DMS 273 (cell line): Measurements from ENCODE around the gene RNU6-8.

Experiments used
- DNase-seq: peaks from one replicate; lab custom pipeline; 2025; ENCODE audit not compliant: unreplicated experiment; lab: John Stamatoyannopoulos, UW

The RNU6-8 gene

GRCh38 chr14:32166029-32166428 lies 37.0 kb downstream of the RNU6-8 start:
- DNase-seq = no peak
